ENCODE data around the gene PRND. TPM values are rescaled to one million over a fixed set of nuclear protein-coding genes. Genes with fewer than 3 reads are reported as not detected.

Gene PRND
- total and polyA plus RNA-seq, 2 of the 13 experiments (the other 11 are each of a cell fraction or from before 2014, with no cell fraction given) = not detected

DNA sequence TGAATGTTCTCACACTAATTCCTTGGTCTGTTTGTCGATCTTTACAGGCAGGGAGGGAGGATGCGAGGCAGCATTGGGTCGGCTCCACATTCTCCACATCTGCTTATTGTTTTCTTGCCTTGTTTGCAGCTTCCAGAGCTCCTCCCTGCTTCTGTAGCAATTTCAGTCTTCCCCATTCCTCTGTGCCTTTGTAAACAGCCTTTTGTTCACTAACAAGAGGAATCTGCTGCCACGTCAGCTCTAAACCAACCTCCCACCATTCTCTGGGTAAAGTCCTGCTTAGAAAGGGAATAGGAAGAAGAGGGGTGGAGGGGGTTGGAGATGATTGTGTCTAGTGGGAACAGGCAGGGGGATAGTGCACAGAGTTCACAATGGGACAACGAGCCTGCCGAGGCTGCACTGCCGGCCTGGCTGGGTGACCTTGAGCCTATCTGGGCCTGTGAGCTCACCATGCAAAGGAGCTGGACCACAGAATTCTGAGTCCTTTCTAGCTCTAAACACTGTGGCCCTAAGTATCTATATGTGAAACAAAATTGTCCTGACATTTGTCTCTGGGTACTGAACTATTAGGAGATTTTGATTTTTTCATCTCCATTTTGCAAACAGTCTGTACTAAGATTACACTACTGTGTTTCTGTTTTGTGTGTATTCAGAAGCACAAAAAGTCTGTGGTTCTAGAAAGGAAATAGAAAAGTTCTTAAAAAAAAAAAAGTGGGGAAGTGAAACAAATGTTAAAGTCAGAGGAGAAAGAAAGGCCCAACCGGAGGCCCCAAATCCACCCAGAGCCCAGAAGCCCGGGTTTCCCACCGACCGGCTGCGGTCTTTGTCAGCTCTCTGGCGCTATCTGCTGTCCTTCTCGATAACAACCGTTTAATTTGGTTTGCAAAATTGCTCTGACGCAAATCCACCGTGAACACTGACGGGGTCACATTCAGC is 1.4 kb upstream of the PRND start (continued):
- TF ChIP-seq, protein P1, sequence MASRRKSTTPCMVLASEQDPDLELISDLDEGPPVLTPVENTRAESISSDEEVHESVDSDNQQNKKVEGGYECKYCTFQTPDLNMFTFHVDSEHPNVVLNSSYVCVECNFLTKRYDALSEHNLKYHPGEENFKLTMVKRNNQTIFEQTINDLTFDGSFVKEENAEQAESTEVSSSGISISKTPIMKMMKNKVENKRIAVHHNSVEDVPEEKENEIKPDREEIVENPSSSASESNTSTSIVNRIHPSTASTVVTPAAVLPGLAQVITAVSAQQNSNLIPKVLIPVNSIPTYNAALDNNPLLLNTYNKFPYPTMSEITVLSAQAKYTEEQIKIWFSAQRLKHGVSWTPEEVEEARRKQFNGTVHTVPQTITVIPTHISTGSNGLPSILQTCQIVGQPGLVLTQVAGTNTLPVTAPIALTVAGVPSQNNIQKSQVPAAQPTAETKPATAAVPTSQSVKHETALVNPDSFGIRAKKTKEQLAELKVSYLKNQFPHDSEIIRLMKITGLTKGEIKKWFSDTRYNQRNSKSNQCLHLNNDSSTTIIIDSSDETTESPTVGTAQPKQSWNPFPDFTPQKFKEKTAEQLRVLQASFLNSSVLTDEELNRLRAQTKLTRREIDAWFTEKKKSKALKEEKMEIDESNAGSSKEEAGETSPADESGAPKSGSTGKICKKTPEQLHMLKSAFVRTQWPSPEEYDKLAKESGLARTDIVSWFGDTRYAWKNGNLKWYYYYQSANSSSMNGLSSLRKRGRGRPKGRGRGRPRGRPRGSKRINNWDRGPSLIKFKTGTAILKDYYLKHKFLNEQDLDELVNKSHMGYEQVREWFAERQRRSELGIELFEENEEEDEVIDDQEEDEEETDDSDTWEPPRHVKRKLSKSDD (CRISPR knock-in tag; IDR thresholded peaks at IDR 0.05; ENCODE audit: low read depth) = no peak
- TF ChIP-seq, protein P2, sequence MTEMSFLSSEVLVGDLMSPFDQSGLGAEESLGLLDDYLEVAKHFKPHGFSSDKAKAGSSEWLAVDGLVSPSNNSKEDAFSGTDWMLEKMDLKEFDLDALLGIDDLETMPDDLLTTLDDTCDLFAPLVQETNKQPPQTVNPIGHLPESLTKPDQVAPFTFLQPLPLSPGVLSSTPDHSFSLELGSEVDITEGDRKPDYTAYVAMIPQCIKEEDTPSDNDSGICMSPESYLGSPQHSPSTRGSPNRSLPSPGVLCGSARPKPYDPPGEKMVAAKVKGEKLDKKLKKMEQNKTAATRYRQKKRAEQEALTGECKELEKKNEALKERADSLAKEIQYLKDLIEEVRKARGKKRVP (CRISPR knock-in tag; IDR thresholded peaks at IDR 0.05) = no peak
- TF ChIP-seq ZFP36L2 (CRISPR knock-in tag; IDR thresholded peaks at IDR 0.05) (no peak), NFE2 (CRISPR knock-in tag; IDR thresholded peaks at IDR 0.05) (no peak), ZNF343 (CRISPR knock-in tag; IDR thresholded peaks at IDR 0.05) (no peak), RXRA (CRISPR knock-in tag; IDR thresholded peaks at IDR 0.05) (peak; percentile 64; the same call in 1 of the 2 replicates), ZNF441 (CRISPR knock-in tag; IDR thresholded peaks at IDR 0.05; ENCODE audit: borderline replicate concordance) (no peak), SOX13 (IDR thresholded peaks at IDR 0.05) (peak; percentile 92), SOX13 (CRISPR knock-in tag; conservative IDR thresholded peaks at IDR 0.05 in 1 of 2, IDR thresholded peaks at IDR 0.05 in 1 of 2) (peak in 1 of 2 experiments; percentile 97; a peak in 2 of 4 replicates), FOSL1 (CRISPR knock-in tag; IDR thresholded peaks at IDR 0.05; ENCODE audit: borderline replicate concordance) (no peak), ZNF224 (CRISPR knock-in tag; IDR thresholded peaks at IDR 0.05) (no peak), ZBTB1 (CRISPR knock-in tag; IDR thresholded peaks at IDR 0.05; ENCODE audit: borderline replicate concordance) (no peak), POLR2A (IDR thresholded peaks at IDR 0.05; ENCODE audit: insufficient read depth in 1 of 2, low read depth in 2 of 2, low read length in 2 of 2) (no peak), ZNF557 (CRISPR knock-in tag; IDR thresholded peaks at IDR 0.05) (no peak), TARDBP (CRISPR knock-in tag; IDR thresholded peaks at IDR 0.05) (peak; percentile 85; the same call in 1 of the 2 replicates), ZSCAN25 (CRISPR knock-in tag; IDR thresholded peaks at IDR 0.05) (peak; percentile 96), SRSF4 (IDR thresholded peaks at IDR 0.05; ENCODE audit: low read depth, low read length, poor library complexity, severe bottlenecking) (no peak), ELF4 (CRISPR knock-in tag; IDR thresholded peaks at IDR 0.05; ENCODE audit: borderline replicate concordance) (0 out of 2 replicates have a peak, but pooled peaks have one; percentile 47), ZNF232 (CRISPR knock-in tag; IDR thresholded peaks at IDR 0.05; ENCODE audit: borderline replicate concordance) (no peak; the same call in 1 of the 2 replicates), ZMYM3 (CRISPR knock-in tag; IDR thresholded peaks at IDR 0.05) (no peak)
- TF ChIP-seq, protein P3, sequence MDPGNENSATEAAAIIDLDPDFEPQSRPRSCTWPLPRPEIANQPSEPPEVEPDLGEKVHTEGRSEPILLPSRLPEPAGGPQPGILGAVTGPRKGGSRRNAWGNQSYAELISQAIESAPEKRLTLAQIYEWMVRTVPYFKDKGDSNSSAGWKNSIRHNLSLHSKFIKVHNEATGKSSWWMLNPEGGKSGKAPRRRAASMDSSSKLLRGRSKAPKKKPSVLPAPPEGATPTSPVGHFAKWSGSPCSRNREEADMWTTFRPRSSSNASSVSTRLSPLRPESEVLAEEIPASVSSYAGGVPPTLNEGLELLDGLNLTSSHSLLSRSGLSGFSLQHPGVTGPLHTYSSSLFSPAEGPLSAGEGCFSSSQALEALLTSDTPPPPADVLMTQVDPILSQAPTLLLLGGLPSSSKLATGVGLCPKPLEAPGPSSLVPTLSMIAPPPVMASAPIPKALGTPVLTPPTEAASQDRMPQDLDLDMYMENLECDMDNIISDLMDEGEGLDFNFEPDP (CRISPR knock-in tag; conservative IDR thresholded peaks at IDR 0.05) = no peak
- TF ChIP-seq, protein P4, sequence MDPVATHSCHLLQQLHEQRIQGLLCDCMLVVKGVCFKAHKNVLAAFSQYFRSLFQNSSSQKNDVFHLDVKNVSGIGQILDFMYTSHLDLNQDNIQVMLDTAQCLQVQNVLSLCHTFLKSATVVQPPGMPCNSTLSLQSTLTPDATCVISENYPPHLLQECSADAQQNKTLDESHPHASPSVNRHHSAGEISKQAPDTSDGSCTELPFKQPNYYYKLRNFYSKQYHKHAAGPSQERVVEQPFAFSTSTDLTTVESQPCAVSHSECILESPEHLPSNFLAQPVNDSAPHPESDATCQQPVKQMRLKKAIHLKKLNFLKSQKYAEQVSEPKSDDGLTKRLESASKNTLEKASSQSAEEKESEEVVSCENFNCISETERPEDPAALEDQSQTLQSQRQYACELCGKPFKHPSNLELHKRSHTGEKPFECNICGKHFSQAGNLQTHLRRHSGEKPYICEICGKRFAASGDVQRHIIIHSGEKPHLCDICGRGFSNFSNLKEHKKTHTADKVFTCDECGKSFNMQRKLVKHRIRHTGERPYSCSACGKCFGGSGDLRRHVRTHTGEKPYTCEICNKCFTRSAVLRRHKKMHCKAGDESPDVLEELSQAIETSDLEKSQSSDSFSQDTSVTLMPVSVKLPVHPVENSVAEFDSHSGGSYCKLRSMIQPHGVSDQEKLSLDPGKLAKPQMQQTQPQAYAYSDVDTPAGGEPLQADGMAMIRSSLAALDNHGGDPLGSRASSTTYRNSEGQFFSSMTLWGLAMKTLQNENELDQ (CRISPR knock-in tag; IDR thresholded peaks at IDR 0.05; ENCODE audit: borderline replicate concordance) = no peak

All from HepG2 (cell line).